Activated CD4-positive, alpha-beta T cell treated with anti-CD3 and anti-CD28 coated beads for 36 hours (primary cell): ENCODE results near the gene FBXO9. TPM values are rescaled to one million over a fixed set of nuclear protein-coding genes. Genes with fewer than 3 reads are reported as not detected.

Source experiments
- ATAC-seq: fragments of 200-7000 bp; cut with Tn5 transposase; one replicate; pipeline ENCODE4 v1.10.0; 2021; ENCODE audit warnings: mild to moderate bottlenecking, moderate library complexity
- CTCF ChIA-PET: fragments of 350-600 bp; sonication (Branson Sonifier 250); formaldehyde crosslinking; loops from one replicate; lab custom pipeline; 2021; ENCODE audit warnings: antibody characterized with exemption; lab: Charles Lee
- POLR2A ChIA-PET: fragments of 350-600 bp; sonication (Branson Sonifier 250); formaldehyde crosslinking; loops from one replicate; lab custom pipeline; 2021; ENCODE audit warnings: antibody characterized with exemption, inconsistent platforms; lab: Charles Lee
- DNase-seq: peaks from one replicate; pipeline ENCODE4 v3.0.0-alpha.2; 2020
- H3K27ac Mint-ChIP-seq: one replicate; pipeline ENCODE4 v1.8.0; 2021; ENCODE audit warnings: mixed read lengths
- H3K27me3 Mint-ChIP-seq: one replicate; pipeline ENCODE4 v1.8.0; 2021; ENCODE audit warnings: mixed read lengths
- H3K36me3 Mint-ChIP-seq: one replicate; pipeline ENCODE4 v1.8.0; 2021; ENCODE audit warnings: low read depth, mixed read lengths
- H3K4me1 Mint-ChIP-seq: one replicate; pipeline ENCODE4 v1.8.0; 2021; ENCODE audit warnings: mixed read lengths
- H3K4me3 Mint-ChIP-seq: one replicate; pipeline ENCODE4 v1.8.0; 2021; ENCODE audit warnings: mild to moderate bottlenecking, moderate library complexity, mixed read lengths
- H3K9me3 Mint-ChIP-seq: one replicate; pipeline ENCODE4 v1.8.0; 2021; ENCODE audit warnings: low read depth, mixed read lengths
- intact Hi-C, 2 experiments: fragments of 100-400 bp; cut with DNase I in 1 of 2; cut with micrococcal nuclease in 1 of 2; formaldehyde crosslinking; loops; one replicate each; pipeline versions ENCODE4 v1.14.2 to v1.15.1; 2022 to 2024; cut with DNase I, micrococcal nuclease
- total RNA-seq, 2 experiments: library from RNA; stranded (reverse); gene quantifications; one replicate each; pipeline ENCODE4 v1.2.3, GENCODE V29; 2021

Gene FBXO9
- total RNA-seq, 2 experiments from 2014 or later = 51.2 to 58.7 TPM

DNA sequence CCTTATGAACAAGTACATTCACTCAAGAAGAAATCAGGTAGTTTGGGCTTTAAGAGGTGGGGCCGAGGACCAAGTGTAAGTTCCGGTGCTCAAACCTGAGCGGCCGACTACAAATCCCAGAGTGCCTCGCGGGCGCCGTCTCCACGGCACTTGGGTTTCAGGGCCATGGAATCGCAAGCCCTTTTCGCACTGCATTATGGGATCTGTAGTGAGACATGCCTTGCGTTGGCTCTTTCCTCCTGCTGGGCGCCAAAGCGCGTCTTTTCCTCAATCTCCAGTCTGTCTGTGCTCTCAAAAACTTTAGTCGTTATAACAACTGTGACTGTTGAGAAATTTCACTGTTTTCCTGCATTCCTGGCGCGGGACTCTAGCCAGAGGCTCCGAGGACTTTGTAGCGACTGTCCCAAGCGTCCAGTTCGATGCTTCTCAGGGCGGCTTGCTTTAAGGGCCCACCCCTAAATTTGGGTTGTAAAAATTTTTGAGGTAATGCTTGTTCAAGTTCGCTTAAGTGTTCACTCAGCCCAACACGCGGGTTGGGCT, 408 bp upstream of the FBXO9 start:
- ATAC-seq (peak; percentile 84), DNase-seq (peak; percentile 98)
- Mint-ChIP-seq H3K9me3 (no peaks in the 10 kb centered on the region), H3K36me3 (peaks cover 9% of the 10 kb centered on the region), H3K4me1 (peaks cover 55% of the 10 kb centered on the region), H3K4me3 (peak overlapping the region; percentile 97), H3K27me3 (no peaks in the 10 kb centered on the region), H3K27ac (peak overlapping the region; percentile 100)
- ChIA-PET CTCF (interaction anchor here (1.0 to 1.5 kb wide), 3 partner anchors 17 to 907 kb away, joined by 3 to 5 read pairs (median 4); no protein-coding TSS in a partner anchor), POLR2A (no interaction called here)
- intact Hi-C loops = loop anchor here (1.0 to 5.0 kb wide), 8 partner anchors 69 to 780 kb away; partner anchors contain the start of genes EFHC1 (in 2 of the 2), GCLC (in 2 of the 2), MCM3 (in 2 of the 2) and ELOVL5 (in 1 of the 2)

DNA sequence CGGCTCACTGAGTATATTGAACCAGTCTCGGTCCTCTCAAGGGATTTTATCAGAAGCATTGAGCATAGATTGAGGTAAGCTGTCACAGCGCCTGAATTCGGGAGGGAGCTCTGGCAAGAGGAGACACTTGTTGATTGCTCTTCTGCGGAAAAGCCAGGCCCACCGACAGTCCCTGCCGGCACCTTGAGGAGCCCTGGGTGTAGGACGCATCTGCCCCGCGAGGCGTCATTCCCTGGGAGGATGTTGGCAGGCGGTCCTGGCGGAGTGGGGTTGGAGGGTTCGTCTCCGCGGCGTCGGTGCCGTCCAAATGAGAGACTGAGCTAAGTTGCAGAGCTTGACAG, 843 bp downstream of the FBXO9 start:
- ChIA-PET CTCF (interaction anchor here (0.6 to 1.5 kb wide), 6 partner anchors 9 to 908 kb away, joined by 3 to 7 read pairs (median 4); no protein-coding TSS in a partner anchor), POLR2A (interaction anchor here (0.5 to 1.1 kb wide), 3 partner anchors 76 to 171 kb away, joined by 3 read pairs; no protein-coding TSS in a partner anchor)
- H3K36me3 Mint-ChIP-seq = peaks cover 9% of the 10 kb centered on the region
- peak overlapping the region; percentile 97 for H3K4me3 Mint-ChIP-seq
- peaks cover 51% of the 10 kb centered on the region for H3K4me1 Mint-ChIP-seq
- no peaks in the 10 kb centered on the region for H3K9me3 Mint-ChIP-seq
- H3K27ac Mint-ChIP-seq = peak overlapping the region; percentile 83
- intact Hi-C loops = loop anchor here in 1 of 2 experiments (5.0 kb wide), 1 partner anchor 281 kb away; the partner anchor contains the start of gene ELOVL5
- H3K27me3 Mint-ChIP-seq = no peaks in the 10 kb centered on the region
- ATAC-seq (no peak), DNase-seq (peak; percentile 64)

DNA sequence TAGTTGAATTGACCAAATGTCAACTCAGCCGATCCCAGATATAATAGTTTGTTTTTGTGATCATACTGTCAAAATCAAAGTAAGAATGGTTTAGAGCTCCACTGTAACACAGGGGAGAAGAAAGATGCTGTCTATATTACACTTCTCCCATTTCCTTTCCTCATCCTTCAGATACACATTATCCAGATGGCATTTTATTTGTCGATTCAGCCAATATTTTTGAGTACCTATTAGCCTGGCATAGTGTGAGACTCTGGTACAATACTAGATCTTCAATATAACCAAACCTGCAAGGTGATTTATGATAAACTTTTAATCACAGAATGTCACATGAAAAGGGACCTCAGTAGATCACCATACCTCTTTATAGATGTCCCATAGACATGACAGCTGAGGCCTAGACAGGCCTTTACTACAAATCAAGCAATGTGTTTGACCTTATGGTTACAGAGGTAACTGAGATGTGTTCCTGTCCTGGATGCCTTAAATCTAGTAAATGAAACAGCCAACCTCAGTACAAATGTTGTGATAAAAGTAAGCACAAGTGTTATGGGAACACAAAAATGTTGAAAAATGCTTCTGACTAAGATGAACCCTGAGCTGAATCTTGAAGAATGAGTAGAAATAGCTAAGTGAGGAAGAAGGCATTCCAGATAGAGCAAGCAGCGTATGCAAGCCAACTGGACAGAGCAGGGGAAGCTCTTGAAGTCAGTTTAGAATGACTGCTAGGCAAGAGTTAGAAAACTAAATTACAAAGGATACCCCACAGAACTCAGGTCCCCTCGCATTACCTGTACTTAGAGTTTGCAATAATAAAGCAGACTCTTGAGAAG, 1.9 kb downstream of the FBXO9 start:
- H3K36me3 Mint-ChIP-seq = peaks cover 12% of the 10 kb centered on the region
- ChIA-PET CTCF (interaction anchor here (0.6 to 1.7 kb wide), 7 partner anchors 10 to 614 kb away, joined by 3 to 7 read pairs (median 4); no protein-coding TSS in a partner anchor), POLR2A (no interaction called here)
- no peaks in the 10 kb centered on the region for H3K27me3 Mint-ChIP-seq
- peak overlapping the region; percentile 97 for H3K4me3 Mint-ChIP-seq
- no peaks in the 10 kb centered on the region for H3K9me3 Mint-ChIP-seq
- no peak for ATAC-seq
- H3K4me1 Mint-ChIP-seq = peaks cover 57% of the 10 kb centered on the region
- no peak for DNase-seq
- intact Hi-C loops = loop anchor here in 1 of 2 experiments (5.0 kb wide), 1 partner anchor 280 kb away; the partner anchor contains the start of gene ELOVL5
- peak overlapping the region; percentile 37 for H3K27ac Mint-ChIP-seq

DNA sequence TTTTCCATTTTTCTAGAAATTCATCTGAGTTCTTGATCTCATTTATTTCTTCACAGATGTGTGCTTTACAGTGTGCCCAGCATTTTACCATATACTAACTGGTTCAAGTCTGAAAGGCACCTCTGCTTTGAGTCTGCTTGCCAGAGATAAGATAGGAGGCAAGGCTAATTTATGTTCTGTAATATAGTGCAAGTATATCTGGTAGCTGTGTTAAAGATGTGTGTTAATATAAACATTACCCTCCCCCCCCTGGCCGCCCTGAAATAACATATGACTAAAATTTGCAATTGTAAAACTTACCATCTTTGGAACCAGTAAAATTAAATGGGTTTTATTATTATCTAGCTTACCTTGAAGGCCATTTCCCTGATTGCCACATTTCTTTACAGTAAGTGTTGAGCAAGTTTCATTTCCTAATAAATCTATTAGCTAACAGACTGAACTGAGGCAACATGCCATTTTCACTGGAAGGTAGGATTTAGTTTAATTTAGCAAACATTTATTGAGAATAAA, 2.7 kb downstream of the FBXO9 start:
- Mint-ChIP-seq H3K27ac (no peak overlapping the region), H3K4me1 (peaks cover 52% of the 10 kb centered on the region), H3K27me3 (no peaks in the 10 kb centered on the region), H3K36me3 (peaks cover 16% of the 10 kb centered on the region), H3K4me3 (no peak overlapping the region), H3K9me3 (no peaks in the 10 kb centered on the region)
- DNase-seq = no peak
- no peak for ATAC-seq
- intact Hi-C loops = loop anchor here in 1 of 2 experiments (5.0 kb wide), 1 partner anchor 279 kb away; the partner anchor contains the start of gene ELOVL5
- ChIA-PET CTCF (interaction anchor here (0.6 to 1.7 kb wide), 8 partner anchors 9 to 615 kb away, joined by 3 to 4 read pairs (median 3); no protein-coding TSS in a partner anchor), POLR2A (no interaction called here)

DNA sequence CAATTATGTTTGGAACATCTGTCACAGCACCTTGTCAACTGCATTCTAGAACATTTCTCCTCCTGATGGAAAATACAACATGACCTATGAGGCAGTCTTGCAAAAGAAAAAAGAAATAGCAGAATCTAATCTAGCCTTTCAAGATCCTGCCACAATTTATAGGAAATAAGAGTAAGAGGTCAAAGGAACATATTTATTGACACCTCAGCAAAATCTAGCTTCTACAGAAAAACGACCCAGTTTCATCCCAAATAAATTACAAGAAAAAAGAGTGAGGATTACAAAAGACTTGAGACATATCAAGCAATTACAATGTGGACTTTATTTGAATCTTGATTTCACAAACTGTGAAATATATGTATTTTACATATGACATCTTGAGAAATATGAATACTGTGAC, 4.2 kb downstream of the FBXO9 start:
- no peaks in the 10 kb centered on the region for H3K27me3 Mint-ChIP-seq
- no peak overlapping the region for H3K4me3 Mint-ChIP-seq
- ATAC-seq (no peak), DNase-seq (no peak)
- intact Hi-C loops = loop anchor here in 1 of 2 experiments (5.0 kb wide), 1 partner anchor 278 kb away; the partner anchor contains the start of gene ELOVL5
- ChIA-PET CTCF (no interaction called here), POLR2A (no interaction called here)
- peaks cover 45% of the 10 kb centered on the region for H3K4me1 Mint-ChIP-seq
- peaks cover 27% of the 10 kb centered on the region for H3K36me3 Mint-ChIP-seq
- H3K27ac Mint-ChIP-seq = no peak overlapping the region
- no peaks in the 10 kb centered on the region for H3K9me3 Mint-ChIP-seq

DNA sequence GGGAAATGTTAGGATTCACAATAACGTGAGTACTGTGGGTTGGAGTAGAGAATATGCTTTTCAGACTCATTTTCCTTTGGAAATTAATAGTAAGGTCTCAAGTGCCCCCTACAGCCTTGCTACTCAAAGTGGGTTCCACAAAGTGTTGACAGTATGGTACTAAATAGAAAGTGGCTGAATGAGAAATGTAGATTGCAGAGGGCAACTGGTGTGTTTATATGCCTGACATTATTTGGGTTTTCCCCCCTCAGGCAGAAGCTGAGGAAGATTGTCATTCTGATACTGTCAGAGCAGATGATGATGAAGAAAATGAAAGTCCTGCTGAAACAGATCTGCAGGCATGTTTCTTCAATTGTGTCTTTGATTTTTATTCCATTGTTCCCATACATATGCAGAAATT, 5.6 kb downstream of the FBXO9 start:
- CTCF ChIA-PET = interaction anchor here (0.7 to 1.3 kb wide), 3 partner anchors 8 to 405 kb away, joined by 3 to 4 read pairs (median 3); no protein-coding TSS in a partner anchor
- peaks cover 33% of the 10 kb centered on the region for H3K36me3 Mint-ChIP-seq
- H3K4me3 Mint-ChIP-seq = no peak overlapping the region
- peaks cover 43% of the 10 kb centered on the region for H3K4me1 Mint-ChIP-seq
- POLR2A ChIA-PET = no interaction called here
- peak overlapping the region; percentile 70 for H3K27ac Mint-ChIP-seq
- H3K9me3 Mint-ChIP-seq = no peaks in the 10 kb centered on the region
- intact Hi-C loops = loop anchor here in 1 of 2 experiments (1.0 kb wide), 1 partner anchor 356 kb away; no protein-coding TSS in a partner anchor
- DNase-seq (peak; percentile 35), ATAC-seq (peak; percentile 99)
- H3K27me3 Mint-ChIP-seq = no peaks in the 10 kb centered on the region

DNA sequence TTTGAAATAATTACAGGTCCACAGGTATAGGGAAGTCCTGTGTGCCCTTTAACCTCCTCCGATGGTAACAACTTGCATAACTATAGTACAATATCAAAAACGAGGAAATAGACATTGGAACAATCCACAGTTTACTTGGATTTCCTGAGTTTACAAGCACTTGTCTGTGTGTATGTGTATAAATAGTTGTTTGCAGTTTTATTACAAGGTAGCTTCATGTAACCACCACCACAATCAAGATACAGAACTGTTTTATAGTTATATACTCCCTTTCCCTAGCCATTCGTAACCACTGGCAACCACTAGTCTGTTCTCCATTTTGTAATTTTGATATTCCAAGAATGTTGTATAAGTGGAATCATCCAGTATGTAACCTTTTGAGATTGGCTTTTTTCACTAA, 9.1 kb downstream of the FBXO9 start:
- H3K27me3 Mint-ChIP-seq = no peaks in the 10 kb centered on the region
- H3K36me3 Mint-ChIP-seq = peaks cover 38% of the 10 kb centered on the region
- H3K9me3 Mint-ChIP-seq = no peaks in the 10 kb centered on the region
- DNase-seq (no peak), ATAC-seq (no peak)
- H3K27ac Mint-ChIP-seq = no peak overlapping the region
- intact Hi-C loops = no loop called here
- POLR2A ChIA-PET = interaction anchor here (0.7 kb wide), 1 partner anchor 28 kb away, joined by 4 read pairs; no protein-coding TSS in a partner anchor
- peaks cover 19% of the 10 kb centered on the region for H3K4me1 Mint-ChIP-seq
- CTCF ChIA-PET = interaction anchor here (0.7 kb wide), 1 partner anchor 45 kb away, joined by 3 read pairs; no protein-coding TSS in a partner anchor
- H3K4me3 Mint-ChIP-seq = no peak overlapping the region

DNA sequence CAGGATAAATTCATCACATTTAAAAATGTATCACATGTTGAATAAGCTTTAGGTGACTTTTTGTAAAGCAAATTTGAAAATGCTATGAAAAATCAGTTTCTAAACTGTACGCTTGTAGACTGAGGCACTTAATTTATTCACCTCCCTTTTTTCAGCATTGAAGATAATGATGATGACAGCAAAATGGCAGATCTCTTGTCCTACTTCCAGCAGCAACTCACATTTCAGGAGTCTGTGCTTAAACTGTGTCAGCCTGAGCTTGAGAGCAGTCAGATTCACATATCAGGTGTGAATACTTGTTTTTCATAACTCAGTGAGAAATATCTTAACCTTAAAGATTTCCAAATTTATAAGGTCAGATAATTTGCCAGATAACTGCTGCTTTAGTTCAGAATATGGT, 15.6 kb downstream of the FBXO9 start:
- Mint-ChIP-seq H3K27ac (no peak overlapping the region), H3K9me3 (no peaks in the 10 kb centered on the region), H3K4me1 (no peaks in the 10 kb centered on the region), H3K4me3 (no peak overlapping the region), H3K36me3 (peaks cover 43% of the 10 kb centered on the region), H3K27me3 (no peaks in the 10 kb centered on the region)
- DNase-seq = no peak
- intact Hi-C loops = no loop called here
- ChIA-PET POLR2A (no interaction called here), CTCF (interaction anchor here (0.7 to 1.8 kb wide), 2 partner anchors 15 to 429 kb away, joined by 3 read pairs; partner anchors contain the start of gene FBXO9)
- ATAC-seq = no peak

DNA sequence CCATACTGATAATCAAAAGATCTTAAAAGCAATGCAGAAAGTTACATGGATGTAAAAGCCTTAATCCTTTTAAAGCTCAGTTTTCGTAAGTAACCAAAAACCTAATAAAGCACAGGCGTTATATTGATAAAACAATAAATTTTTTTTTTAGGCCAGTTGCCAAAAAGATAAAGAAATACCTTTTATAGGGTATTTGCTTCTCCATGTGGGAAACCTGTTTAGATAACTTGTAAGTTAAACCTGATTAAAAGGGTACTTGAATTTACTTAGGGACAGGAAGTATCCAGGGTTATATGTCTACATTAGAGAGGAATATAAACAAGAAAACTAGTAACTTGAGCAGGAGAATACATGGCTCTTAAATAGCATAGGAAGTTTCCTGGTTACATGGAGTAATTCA, 21.1 kb downstream of the FBXO9 start:
- intact Hi-C loops = no loop called here
- Mint-ChIP-seq H3K4me1 (no peaks in the 10 kb centered on the region), H3K36me3 (peaks cover 33% of the 10 kb centered on the region), H3K27ac (no peak overlapping the region), H3K4me3 (no peak overlapping the region), H3K9me3 (no peaks in the 10 kb centered on the region), H3K27me3 (no peaks in the 10 kb centered on the region)
- ChIA-PET CTCF (interaction anchor here (0.7 kb wide), 1 partner anchor 208 kb away, joined by 3 read pairs; no protein-coding TSS in a partner anchor), POLR2A (no interaction called here)
- no peak for DNase-seq
- ATAC-seq = no peak

DNA sequence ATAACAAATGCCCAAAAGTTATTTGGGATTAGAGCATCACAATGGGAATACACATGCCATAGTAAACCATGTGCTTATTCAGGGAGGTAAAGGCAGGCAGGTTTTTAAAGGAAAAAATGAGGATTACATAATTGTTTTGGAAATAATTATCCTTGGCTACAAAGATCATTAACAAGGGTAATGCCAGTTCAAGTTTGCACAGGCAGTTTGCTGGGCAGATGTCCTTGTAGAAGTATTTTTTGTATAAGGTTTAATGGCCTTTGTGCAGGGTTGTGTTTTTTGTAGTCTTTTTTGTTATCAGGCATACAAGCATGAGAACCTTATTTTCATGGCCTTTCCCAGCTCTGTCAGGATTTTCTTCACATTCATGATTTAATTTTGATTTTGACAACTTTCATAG, 24.7 kb downstream of the FBXO9 start:
- intact Hi-C loops = no loop called here
- POLR2A ChIA-PET = no interaction called here

DNA sequence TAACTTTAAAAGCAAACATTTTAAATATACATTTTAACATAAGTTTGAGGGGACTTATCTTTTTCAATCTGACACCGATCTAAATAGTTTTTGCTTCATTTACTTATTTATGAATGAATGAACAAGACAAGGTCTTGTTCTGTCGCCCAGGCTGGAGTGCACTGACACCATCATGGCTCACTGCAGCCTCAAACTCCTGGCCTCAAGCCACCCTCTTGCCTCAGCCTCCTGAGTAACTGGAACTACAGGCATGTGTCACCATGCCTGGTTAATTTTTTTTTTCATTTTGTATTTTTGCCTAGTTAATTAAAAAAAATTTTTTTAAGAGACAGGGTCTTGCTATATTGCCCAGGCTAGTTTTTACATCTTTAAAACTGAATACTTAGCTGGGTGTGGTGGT, 25.4 kb downstream of the FBXO9 start:
- CTCF ChIA-PET = no interaction called here
- Mint-ChIP-seq H3K27ac (no peak overlapping the region), H3K36me3 (peaks cover 31% of the 10 kb centered on the region), H3K4me1 (no peaks in the 10 kb centered on the region), H3K4me3 (no peak overlapping the region), H3K9me3 (no peaks in the 10 kb centered on the region), H3K27me3 (no peaks in the 10 kb centered on the region)
- ATAC-seq (no peak), DNase-seq (no peak)
- intact Hi-C loops = no loop called here
- POLR2A ChIA-PET = no interaction called here

More for the DNA sequence above, 24.7 kb downstream of the FBXO9 start:
- ATAC-seq (no peak), DNase-seq (no peak)
- Mint-ChIP-seq H3K4me1 (no peaks in the 10 kb centered on the region), H3K36me3 (peaks cover 28% of the 10 kb centered on the region), H3K27ac (no peak overlapping the region), H3K9me3 (no peaks in the 10 kb centered on the region), H3K27me3 (no peaks in the 10 kb centered on the region), H3K4me3 (no peak overlapping the region)
- CTCF ChIA-PET = no interaction called here
